ENCODE data around the gene CDCA3.
A peak's percentile ranks its signal among the peaks of the same experiment; 100 is the strongest.
"Not testable (repeated sequence)": the region's sequence is repeated elsewhere in the genome, so short reads cannot be mapped to it uniquely, and the experiment has no call there.

CDCA3 gene

DNA sequence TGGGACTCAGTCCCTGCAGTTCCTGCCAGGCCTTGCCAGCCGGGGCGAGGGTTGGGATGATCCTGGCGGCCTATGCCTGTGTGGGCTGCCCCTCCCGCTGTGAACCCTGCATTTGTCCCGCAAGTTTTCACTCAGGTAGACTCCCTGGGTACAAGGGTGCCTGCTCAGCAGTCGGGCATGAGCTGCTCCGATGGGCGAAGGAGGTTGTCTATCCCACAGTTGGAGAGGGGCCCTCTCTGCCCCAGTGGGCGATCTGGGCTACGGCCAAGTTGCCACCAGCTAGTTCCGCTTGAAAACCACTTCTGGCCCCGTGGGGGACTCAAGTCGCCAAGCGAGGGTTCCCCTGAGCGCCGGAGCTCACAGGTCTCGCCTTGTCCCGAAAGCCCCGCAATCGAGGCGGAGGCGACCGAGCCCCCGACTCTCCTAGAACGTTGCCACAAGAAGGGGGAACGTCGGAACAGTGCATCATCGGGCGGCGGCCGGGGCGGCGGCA, 15.9 kb upstream of the CDCA3 start:
- no peaks in the 10 kb centered on the region for H3K9me3 ChIP-seq (replicated peaks; ENCODE audit: insufficient read depth, low read length)
- H3F3A ChIP-seq (ENCODE audit: insufficient read depth, low read length), result peaks cover 37% of the 10 kb centered on the region
- H3K9me2 ChIP-seq (replicated peaks; ENCODE audit: insufficient read depth, low read length), result no peaks in the 10 kb centered on the region
- H3K9ac ChIP-seq (ENCODE audit: low read length), result peak overlapping the region; percentile 42; the same call in 1 of the 2 replicates
- peak overlapping the region; percentile 92 for H3K4me3 ChIP-seq (ENCODE audit: low read length)
- peaks cover 39% of the 10 kb centered on the region for H3K79me2 ChIP-seq (ENCODE audit: low read length)
- peaks cover 34% of the 10 kb centered on the region for H3K4me1 ChIP-seq (ENCODE audit: low read length)
- H2AFZ ChIP-seq (ENCODE audit: low read length), result peak overlapping the region; percentile 72; the same call in 1 of the 2 replicates
- H3K36me3 ChIP-seq (replicated peaks; ENCODE audit: insufficient read depth, low read length), result peaks cover 4% of the 10 kb centered on the region
- TF ChIP-seq, protein P1, sequence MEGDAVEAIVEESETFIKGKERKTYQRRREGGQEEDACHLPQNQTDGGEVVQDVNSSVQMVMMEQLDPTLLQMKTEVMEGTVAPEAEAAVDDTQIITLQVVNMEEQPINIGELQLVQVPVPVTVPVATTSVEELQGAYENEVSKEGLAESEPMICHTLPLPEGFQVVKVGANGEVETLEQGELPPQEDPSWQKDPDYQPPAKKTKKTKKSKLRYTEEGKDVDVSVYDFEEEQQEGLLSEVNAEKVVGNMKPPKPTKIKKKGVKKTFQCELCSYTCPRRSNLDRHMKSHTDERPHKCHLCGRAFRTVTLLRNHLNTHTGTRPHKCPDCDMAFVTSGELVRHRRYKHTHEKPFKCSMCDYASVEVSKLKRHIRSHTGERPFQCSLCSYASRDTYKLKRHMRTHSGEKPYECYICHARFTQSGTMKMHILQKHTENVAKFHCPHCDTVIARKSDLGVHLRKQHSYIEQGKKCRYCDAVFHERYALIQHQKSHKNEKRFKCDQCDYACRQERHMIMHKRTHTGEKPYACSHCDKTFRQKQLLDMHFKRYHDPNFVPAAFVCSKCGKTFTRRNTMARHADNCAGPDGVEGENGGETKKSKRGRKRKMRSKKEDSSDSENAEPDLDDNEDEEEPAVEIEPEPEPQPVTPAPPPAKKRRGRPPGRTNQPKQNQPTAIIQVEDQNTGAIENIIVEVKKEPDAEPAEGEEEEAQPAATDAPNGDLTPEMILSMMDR (IDR thresholded peaks at IDR 0.05; ENCODE audit: low read length), result no peak
- TF ChIP-seq EZH2phosphoT487 (IDR thresholded peaks at IDR 0.05; ENCODE audit: low read length) (no peak), EZH2 (optimal IDR thresholded peaks at IDR 0.05; ENCODE audit: low read depth, low read length) (no peak)
- no peak for DNase-seq
- H4K20me1 ChIP-seq (ENCODE audit: insufficient read depth, low read length), result peaks cover 21% of the 10 kb centered on the region
- no peak overlapping the region for H3K27ac ChIP-seq (ENCODE audit: low read length)
- peak overlapping the region; percentile 90 for H3K4me2 ChIP-seq (ENCODE audit: low read depth, low read length)
- no peaks in the 10 kb centered on the region for H3K27me3 ChIP-seq (replicated peaks; ENCODE audit: insufficient read depth, low read length)

DNA sequence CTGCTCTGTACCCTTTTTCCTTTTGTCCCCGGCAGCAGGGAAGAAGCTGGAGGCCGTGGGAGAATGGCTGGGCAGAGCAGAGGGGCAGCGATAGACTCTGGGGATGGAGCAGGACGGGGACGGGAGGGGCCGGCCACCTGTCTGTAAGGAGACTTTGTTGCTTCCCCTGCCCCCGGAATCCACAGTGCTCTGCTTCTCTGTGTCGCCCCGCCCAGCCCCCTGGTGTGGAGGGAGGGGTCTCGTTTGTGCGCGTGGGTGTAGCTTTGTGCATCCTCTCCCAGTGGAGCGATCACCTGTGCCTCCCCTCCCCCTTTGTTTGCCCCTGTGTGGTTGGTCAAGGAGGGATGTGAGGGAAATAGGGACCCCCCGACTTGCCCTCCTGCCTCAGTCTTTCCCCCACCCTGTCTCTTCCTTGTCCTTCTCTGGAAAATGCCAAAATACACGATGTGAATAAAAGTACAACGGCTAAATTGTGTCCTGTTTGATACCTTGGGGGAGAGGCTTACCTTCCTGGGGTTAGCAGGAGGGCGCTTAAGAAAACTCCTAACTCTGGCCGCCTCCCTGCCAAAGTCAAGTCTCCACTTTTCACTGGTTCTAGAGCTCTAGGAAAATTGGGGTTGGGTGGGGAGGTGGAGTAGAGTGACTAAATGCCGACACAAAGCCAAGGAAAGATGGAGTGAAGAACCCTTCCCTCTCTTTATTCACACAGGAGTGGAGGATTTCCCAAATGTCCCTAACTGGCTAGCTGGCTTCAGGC, 15.3 kb upstream of the CDCA3 start:
- Histone ChIP-seq H3K9me3 (replicated peaks; ENCODE audit: insufficient read depth, low read length) (no peaks in the 10 kb centered on the region), H3K4me2 (ENCODE audit: low read depth, low read length) (peak overlapping the region; percentile 90), H3K9ac (ENCODE audit: low read length) (no peak overlapping the region), H3K27ac (ENCODE audit: low read length) (no peak overlapping the region), H3K4me3 (ENCODE audit: low read length) (no peak overlapping the region), H3K27me3 (replicated peaks; ENCODE audit: insufficient read depth, low read length) (no peaks in the 10 kb centered on the region), H3K4me1 (ENCODE audit: low read length) (peaks cover 28% of the 10 kb centered on the region), H3K9me2 (replicated peaks; ENCODE audit: insufficient read depth, low read length) (no peaks in the 10 kb centered on the region), H2AFZ (ENCODE audit: low read length) (no peak overlapping the region), H4K20me1 (ENCODE audit: insufficient read depth, low read length) (peaks cover 19% of the 10 kb centered on the region), H3F3A (ENCODE audit: insufficient read depth, low read length) (peaks cover 31% of the 10 kb centered on the region), H3K79me2 (ENCODE audit: low read length) (peaks cover 37% of the 10 kb centered on the region), H3K36me3 (replicated peaks; ENCODE audit: insufficient read depth, low read length) (peaks cover 4% of the 10 kb centered on the region)
- no peak for DNase-seq
- TF ChIP-seq EZH2phosphoT487 (IDR thresholded peaks at IDR 0.05; ENCODE audit: low read length), result no peak
- no peak for TF ChIP-seq EZH2 (optimal IDR thresholded peaks at IDR 0.05; ENCODE audit: low read depth, low read length)
- TF ChIP-seq, protein P1 (IDR thresholded peaks at IDR 0.05; ENCODE audit: low read length), result no peak

DNA sequence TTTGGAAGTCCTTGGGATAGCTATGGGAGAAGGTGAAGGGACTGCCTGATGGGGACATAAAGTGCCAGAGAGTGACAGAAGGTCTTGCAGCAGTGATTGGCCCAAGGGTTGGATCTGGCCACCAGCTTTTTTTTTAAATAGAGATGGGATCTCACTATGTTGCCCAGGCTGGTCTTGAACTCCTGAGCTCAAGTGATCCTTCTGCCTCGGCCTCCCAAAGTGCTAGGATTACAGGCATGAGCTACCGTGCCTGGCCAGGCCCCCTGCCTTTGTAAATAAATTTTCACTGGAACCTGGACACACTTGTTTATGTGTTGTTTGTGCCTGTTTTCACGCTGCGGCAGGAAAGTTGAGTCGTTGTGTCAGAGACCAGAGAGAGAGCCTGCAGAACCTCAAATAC, 14.2 kb upstream of the CDCA3 start:
- Histone ChIP-seq H3K4me1 (ENCODE audit: low read length) (peaks cover 19% of the 10 kb centered on the region), H4K20me1 (ENCODE audit: insufficient read depth, low read length) (peaks cover 19% of the 10 kb centered on the region), H3F3A (ENCODE audit: insufficient read depth, low read length) (peaks cover 25% of the 10 kb centered on the region), H3K79me2 (ENCODE audit: low read length) (peaks cover 29% of the 10 kb centered on the region)
- not testable (repeated sequence) for H3K9ac ChIP-seq (ENCODE audit: low read length); H3K27ac ChIP-seq (ENCODE audit: low read length); H3K27me3 ChIP-seq (replicated peaks; ENCODE audit: insufficient read depth, low read length); H3K9me3 ChIP-seq (replicated peaks; ENCODE audit: insufficient read depth, low read length); H3K4me2 ChIP-seq (ENCODE audit: low read depth, low read length); H3K9me2 ChIP-seq (replicated peaks; ENCODE audit: insufficient read depth, low read length); H2AFZ ChIP-seq (ENCODE audit: low read length); DNase-seq; H3K36me3 ChIP-seq (replicated peaks; ENCODE audit: insufficient read depth, low read length); H3K4me3 ChIP-seq (ENCODE audit: low read length)

Data from MM.1S (cell line).